DND-41 (cell line): ENCODE measurements around the gene UBASH3B.
A peak's percentile ranks its signal among the peaks of the same experiment; 100 is the strongest.

Experiments
- ATAC-seq: fragments of 200-7000 bp; cut with Tn5 transposase; 3 replicates; pipeline ENCODE4 v1.9.1; 2021; ENCODE audit warnings: low read depth; ENCODE audit not compliant: insufficient read depth
- DNase-seq: peaks from one replicate; pipeline ENCODE4 v3.0.0-alpha.2; 2020
- H2AFZ ChIP-seq: 2 replicates; pipeline ENCODE4 v1.6.0; 2012; ENCODE audit warnings: low read depth, low read length
- H3K27ac ChIP-seq: 2 replicates; pipeline ENCODE4 v1.5.1; 2012; ENCODE audit warnings: low read length, inconsistent platforms
- H3K27me3 ChIP-seq: fragments of 200-600 bp; sonication (generic); 2 replicates; pipeline ENCODE4 v1.6.0; 2012; ENCODE audit warnings: low read length, mild to moderate bottlenecking, inconsistent platforms; ENCODE audit not compliant: insufficient read depth, poor library complexity
- H3K36me3 ChIP-seq: 2 replicates; pipeline ENCODE4 v1.5.1; 2012; ENCODE audit warnings: low read length, inconsistent platforms; ENCODE audit not compliant: insufficient read depth
- H3K4me1 ChIP-seq: 2 replicates; pipeline ENCODE4 v1.5.1; 2012; ENCODE audit warnings: mild to moderate bottlenecking, low read length; ENCODE audit not compliant: insufficient read depth
- H3K4me2 ChIP-seq: 2 replicates; pipeline ENCODE4 v1.6.0; 2012; ENCODE audit warnings: mild to moderate bottlenecking, moderate library complexity, low read length, inconsistent platforms; ENCODE audit not compliant: insufficient read depth
- H3K4me3 ChIP-seq, 2 experiments: fragments of 200-600 bp in 1 of 2; shearing (Covaris generic) in 1 of 2; 2 replicates each; pipeline ENCODE4 v1.5.1; 2012 to 2016; ENCODE audit warnings: inconsistent platforms in 2 of 2, low read length in 2 of 2, mild to moderate bottlenecking in 2 of 2, low read depth in 1 of 2, moderate library complexity in 1 of 2
- H3K79me2 ChIP-seq: 2 replicates; pipeline ENCODE4 v1.6.0; 2012; ENCODE audit warnings: low read length, inconsistent platforms; ENCODE audit not compliant: insufficient read depth
- H3K9ac ChIP-seq: 2 replicates; pipeline ENCODE4 v1.6.0; 2012; ENCODE audit warnings: low read depth, mild to moderate bottlenecking, inconsistent platforms, low read length, moderate library complexity
- H3K9me3 ChIP-seq: 2 replicates; pipeline ENCODE4 v1.5.1; 2012; ENCODE audit warnings: low read length, moderate library complexity, mild to moderate bottlenecking, inconsistent platforms; ENCODE audit not compliant: insufficient read depth, severe bottlenecking
- H4K20me1 ChIP-seq: 2 replicates; pipeline ENCODE4 v1.6.0; 2012; ENCODE audit warnings: low read length; ENCODE audit not compliant: insufficient read depth
- CTCF ChIP-seq: IDR thresholded peaks from 2 replicates; pipeline ENCODE4 v1.5.1; 2012; ENCODE audit warnings: borderline replicate concordance, low read length, moderate library complexity, mild to moderate bottlenecking; ENCODE audit not compliant: poor library complexity, severe bottlenecking; ENCODE audit errors: extremely low read depth
- EZH2 ChIP-seq: IDR thresholded peaks from 3 replicates; pipeline ENCODE4 v1.6.1; 2012; ENCODE audit warnings: borderline replicate concordance, low read depth, mild to moderate bottlenecking, moderate library complexity, low read length, inconsistent platforms; ENCODE audit not compliant: severe bottlenecking

Gene UBASH3B

GRCh38 chr11:122863704-122864326 lies 208.3 kb downstream of the UBASH3B start:
- Histone ChIP-seq H3K4me1 (no peaks in the 10 kb centered on the region), H3K79me2 (no peaks in the 10 kb centered on the region), H3K27me3 (peaks cover 18% of the 10 kb centered on the region), H3K4me3 (no peak overlapping the region), H3K36me3 (no peaks in the 10 kb centered on the region), H3K9me3 (no peaks in the 10 kb centered on the region), H3K27ac (no peak overlapping the region), H3K9ac (no peak overlapping the region), H2AFZ (no peak overlapping the region), H3K4me2 (no peak overlapping the region), H4K20me1 (no peaks in the 10 kb centered on the region)
- no peak for ATAC-seq
- no peak for TF ChIP-seq EZH2
- TF ChIP-seq CTCF: peak; percentile 85
- peak; percentile 39 for DNase-seq
